Epithelial cell of esophagus (primary cell): ENCODE results near the gene SPAG16.
A peak's percentile ranks its signal among the peaks of the same experiment; 100 is the strongest.

Experiments used
- DNase-seq: peaks from one replicate; pipeline ENCODE4 v3.0.0; 2010; ENCODE audit warnings: low read depth
- H3K4me3 ChIP-seq: 2 replicates; pipeline ENCODE4 v1.5.1; 2011; ENCODE audit warnings: mild to moderate bottlenecking, low read length, control low read depth
- TF ChIP-seq, protein P1 (sequence below): IDR thresholded peaks from 2 replicates; pipeline ENCODE4 v1.5.1; 2011; ENCODE audit warnings: low read depth, mild to moderate bottlenecking, low read length, control low read depth, inconsistent platforms; ENCODE audit not compliant: insufficient read depth; ENCODE audit errors: missing control alignments

SPAG16 gene

DNA sequence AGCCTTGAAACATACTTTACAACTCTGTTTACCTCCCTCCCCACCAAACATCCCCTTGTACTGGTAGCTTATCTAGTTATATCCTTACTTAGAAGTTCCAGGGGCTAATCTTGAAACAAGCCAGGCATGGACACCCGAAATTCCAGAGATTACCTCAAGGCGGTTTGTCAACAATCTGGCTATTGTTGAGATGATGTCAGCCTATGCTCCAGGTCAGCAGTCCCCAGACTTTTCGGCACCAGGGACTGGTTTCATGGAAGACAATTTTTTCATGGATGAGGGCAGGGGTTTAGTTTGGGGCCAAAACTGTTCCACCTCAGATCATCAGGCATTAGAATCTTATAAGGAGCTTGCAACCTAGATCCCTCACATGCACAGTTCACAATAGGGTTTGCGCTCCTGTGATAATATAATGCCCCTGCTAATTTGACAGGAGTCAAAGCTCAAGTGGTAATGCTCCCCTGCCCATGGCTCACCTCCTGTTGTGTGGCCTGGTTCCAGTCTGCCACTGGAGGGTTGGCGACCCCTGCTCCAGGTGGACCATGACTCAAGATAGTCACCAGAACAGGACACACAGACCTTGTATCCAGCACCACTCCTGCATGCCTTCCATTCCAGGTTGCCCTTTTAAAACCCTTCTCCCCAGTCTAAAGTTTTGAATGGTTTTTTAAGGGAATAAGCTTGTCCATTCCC lies 171.2 kb downstream of the SPAG16 start:
- H3K4me3 ChIP-seq: no peak overlapping the region

DNA sequence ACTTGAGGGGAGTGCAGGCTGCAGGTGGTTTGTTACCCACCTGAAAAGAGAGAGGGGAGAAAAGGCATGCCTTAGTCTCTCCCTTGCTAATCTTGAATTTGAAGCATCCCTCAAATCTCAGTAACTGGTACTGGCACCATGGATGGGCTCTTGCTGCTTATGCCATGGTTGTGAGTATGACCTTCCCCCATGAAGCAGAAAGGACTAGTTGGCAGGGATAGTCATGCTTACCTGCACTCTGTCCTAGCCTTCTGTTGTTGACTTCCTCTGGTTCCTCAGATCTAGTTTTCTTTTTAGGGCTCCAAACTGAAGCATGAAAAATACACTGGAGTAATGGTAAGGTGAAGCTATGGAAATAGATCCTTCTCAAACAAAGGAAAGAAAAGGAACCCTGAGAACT lies 191.2 kb downstream of the SPAG16 start:
- peak; percentile 29 for DNase-seq
- no peak overlapping the region for H3K4me3 ChIP-seq
- TF ChIP-seq, protein P1, sequence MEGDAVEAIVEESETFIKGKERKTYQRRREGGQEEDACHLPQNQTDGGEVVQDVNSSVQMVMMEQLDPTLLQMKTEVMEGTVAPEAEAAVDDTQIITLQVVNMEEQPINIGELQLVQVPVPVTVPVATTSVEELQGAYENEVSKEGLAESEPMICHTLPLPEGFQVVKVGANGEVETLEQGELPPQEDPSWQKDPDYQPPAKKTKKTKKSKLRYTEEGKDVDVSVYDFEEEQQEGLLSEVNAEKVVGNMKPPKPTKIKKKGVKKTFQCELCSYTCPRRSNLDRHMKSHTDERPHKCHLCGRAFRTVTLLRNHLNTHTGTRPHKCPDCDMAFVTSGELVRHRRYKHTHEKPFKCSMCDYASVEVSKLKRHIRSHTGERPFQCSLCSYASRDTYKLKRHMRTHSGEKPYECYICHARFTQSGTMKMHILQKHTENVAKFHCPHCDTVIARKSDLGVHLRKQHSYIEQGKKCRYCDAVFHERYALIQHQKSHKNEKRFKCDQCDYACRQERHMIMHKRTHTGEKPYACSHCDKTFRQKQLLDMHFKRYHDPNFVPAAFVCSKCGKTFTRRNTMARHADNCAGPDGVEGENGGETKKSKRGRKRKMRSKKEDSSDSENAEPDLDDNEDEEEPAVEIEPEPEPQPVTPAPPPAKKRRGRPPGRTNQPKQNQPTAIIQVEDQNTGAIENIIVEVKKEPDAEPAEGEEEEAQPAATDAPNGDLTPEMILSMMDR: no peak

More for the DNA sequence above, 171.2 kb downstream of the SPAG16 start:
- TF ChIP-seq, protein P1: no peak
- DNase-seq: no peak

DNA sequence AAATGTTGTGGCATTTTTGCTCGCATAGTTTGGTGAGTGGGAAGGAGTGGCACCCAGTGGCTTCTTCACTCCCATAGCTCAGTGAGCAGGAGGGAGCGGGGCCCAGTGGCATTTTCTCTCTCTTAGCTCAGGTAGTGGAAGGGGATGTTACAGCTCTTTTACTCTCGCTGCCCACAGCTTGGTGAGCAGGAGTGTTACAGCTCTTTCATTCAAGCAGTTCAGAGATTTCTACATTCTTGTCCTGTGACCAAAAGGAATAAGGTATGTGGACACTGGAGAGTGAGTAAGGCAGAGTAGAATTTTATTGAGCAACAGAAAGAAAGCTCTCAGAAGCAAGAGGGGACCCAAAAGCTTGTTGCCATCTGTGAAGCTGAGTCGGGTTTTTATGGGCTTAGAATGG lies 192.4 kb downstream of the SPAG16 start:
- TF ChIP-seq, protein P1: no peak
- peak; percentile 51 for DNase-seq
- no peak overlapping the region for H3K4me3 ChIP-seq

DNA sequence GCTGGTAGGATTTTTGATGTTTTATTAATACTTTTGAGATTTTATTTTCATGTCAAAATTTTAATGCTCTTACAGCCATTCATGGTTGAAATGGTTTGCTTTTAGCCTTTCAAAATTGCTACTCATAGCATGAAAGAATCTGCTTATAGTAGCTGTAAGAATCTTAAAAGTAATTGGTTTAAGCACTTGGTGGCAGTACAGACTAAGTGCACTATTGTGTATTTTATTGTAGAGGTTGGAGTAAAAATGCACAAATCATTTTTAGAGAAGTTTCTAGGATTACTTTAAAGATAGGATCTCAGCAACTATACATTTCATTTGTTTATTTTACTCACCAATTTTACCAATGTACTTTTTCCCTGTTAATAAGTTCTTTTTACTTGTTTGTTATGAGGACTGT lies 205.8 kb downstream of the SPAG16 start:
- TF ChIP-seq, protein P1: peak; percentile 8
- H3K4me3 ChIP-seq: no peak overlapping the region
- peak; percentile 18 for DNase-seq

DNA sequence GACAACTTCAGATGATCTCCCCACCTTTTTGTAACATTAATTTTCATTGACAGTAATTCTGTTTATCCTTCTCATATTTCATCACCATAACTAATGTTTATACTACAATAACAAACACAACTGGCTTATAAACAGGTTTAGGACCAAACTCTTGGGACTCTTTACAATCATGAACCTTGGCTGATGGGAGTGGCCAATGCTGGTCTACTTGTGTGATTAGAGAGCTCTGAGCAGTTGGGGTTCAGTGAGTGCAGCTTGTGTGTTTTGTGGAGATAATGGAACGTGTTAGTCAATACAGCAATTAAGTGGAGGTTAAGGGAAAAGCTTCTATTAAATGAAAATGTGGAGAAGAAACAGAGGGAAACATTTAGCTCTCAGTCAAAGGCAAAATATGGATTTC lies 207.1 kb downstream of the SPAG16 start:
- H3K4me3 ChIP-seq: no peak overlapping the region
- TF ChIP-seq, protein P1: no peak
- DNase-seq: no peak

DNA sequence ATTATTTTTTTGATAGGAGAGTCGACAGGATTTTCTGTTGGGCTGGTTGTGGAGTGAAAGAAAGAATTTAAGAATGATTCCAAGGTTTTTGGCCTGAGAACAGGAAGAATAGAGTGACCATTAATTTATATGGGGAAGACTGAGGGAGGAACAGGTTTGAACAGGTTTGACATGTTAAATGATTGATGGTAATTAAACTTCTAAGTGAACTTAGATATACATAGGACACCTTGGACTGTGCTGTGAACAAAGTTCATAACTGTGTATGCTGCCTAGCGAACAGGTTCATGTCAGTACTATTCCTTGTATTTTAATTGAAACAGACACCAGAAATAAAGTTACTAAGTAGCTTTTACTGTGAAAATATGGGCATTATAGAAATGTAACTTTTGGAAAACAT lies 212.0 kb downstream of the SPAG16 start:
- TF ChIP-seq, protein P1: no peak
- peak; percentile 33 for DNase-seq
- no peak overlapping the region for H3K4me3 ChIP-seq

DNA sequence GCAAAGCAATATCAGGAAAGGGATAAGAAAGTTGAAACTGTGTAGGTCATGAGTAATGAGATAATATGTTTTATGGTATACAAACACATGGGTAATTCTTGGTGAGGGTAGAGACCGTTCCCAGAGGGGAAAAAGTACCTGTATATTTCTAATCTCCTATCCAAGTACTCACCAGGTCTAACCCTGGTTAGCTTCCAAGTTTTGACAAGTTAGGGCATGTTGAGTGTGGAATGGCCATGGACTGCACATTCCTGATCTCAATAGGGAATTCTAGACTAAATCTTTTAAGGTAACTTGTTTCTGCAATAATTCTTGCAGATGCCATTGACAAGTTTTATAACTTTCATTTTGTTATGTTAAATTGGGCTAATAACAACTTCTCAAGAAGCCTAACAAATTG lies 216.6 kb downstream of the SPAG16 start:
- peak; percentile 81 for DNase-seq
- no peak overlapping the region for H3K4me3 ChIP-seq
- TF ChIP-seq, protein P1: no peak
